ENCODE data around the gene ATP5F1B.
"Not testable (repeated sequence)": the region's sequence is repeated elsewhere in the genome, so short reads cannot be mapped to it uniquely, and the experiment has no call there.

Gene ATP5F1B

DNA sequence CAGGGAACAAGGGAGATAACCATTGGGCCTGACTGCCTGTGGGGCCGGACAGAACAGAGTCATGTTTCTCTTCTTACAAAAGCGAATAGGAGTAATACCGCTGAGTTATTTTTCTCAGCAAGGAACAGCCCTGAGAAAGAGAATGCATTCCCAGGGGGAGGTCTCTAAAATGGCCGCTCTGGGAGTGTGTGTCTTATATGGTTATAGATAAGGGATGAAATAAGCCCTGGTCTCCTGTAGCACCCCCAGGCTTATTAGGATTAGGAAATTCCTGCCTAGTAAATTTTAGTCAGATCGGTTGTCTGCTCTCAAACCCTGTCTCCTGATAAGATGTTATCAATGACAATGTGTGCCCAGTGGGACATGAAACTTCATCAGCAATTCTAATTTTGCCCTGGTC lies 8.0 kb upstream of the ATP5F1B start:
- not testable (repeated sequence) for DNase-seq (ENCODE audit: insufficient read length, low spot score); FAIRE-seq

DNA sequence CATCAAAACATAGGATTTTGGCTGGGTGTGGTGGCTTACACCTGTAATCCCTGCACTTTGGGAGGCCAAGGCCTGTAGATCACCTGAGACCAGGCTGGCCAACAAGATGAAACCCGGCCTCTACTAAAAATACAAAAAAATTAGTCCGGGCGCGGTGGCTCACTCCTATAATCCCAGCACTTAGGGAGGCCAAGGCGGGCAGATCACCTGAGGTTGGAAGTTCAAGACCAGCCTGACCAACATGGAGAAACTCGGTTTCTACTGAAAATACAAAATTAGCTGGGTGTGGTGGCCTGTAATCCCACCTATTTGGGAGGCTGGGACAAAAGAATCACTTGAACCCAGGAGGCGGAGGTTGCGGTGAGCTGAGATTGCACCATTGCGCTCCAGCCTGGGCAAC lies 2.2 kb upstream of the ATP5F1B start:
- DNase-seq (ENCODE audit: insufficient read length, low spot score); FAIRE-seq: not testable (repeated sequence)

DNA sequence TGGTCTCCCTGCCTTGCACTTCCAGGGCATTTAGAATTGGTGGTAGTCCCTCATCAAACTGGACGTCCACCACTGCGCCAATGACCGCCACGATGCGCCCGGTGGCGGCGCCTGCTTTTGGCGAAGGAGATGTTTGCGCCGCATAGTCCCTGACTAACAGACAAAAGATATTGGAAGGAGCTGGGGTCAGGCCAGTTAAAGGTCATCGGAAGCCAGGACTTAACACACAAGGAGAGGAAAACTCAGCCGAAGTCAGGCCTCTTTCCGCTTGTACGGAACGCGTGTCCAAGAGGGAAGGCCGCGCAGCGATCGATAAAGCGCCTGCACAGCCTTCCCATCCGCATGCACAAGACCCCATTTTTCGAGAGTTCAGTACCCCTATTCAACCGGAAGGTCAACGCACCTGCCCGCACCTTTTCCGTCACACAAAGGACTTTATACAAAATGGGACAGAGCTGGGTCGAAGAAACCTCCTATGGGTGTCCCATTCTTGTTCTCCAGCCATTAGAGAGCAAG lies 525 bp downstream of the ATP5F1B start:
- DNase-seq (ENCODE audit: insufficient read length, low spot score), result no peak
- FAIRE-seq, result no peak

DNA sequence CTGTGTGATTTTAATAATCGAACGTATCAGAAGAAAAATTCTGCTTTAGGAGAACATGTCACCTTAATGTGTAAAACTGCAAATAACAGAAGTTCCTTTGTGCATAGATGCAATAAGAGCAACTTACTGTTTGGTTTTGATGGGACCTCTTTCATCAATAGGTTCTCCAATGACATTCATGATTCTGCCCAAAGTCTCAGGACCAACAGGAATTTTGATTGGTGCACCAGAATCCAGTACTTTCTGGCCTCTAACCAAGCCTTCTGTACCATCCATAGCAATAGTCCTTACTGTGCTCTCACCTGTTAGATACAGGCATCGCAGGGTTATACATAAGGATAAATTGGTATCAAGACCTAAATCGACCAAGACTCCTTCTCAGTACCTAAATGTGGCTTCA lies 1.1 kb downstream of the ATP5F1B start:
- FAIRE-seq (no peak), DNase-seq (ENCODE audit: insufficient read length, low spot score) (no peak)

DNA sequence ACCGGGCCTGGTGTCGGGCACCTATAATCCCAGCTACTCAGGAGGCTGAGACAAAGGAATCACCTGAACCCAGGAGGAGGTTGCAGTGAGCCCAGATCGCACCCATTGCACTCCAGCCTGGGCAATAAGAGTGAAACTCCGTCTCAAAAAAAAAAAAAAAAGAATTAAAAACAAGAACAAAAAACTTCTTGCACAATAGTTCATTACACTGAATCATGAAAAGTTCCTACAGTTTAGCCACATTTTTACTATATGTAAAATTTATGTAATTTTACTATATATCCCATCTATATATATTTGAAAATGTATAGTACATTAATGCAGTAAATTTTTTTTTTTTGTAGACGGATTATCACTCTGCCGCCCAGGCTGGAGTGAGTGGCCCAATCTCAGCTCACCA lies 4.6 kb downstream of the ATP5F1B start:
- DNase-seq (ENCODE audit: insufficient read length, low spot score) (no peak), FAIRE-seq (no peak)

DNA sequence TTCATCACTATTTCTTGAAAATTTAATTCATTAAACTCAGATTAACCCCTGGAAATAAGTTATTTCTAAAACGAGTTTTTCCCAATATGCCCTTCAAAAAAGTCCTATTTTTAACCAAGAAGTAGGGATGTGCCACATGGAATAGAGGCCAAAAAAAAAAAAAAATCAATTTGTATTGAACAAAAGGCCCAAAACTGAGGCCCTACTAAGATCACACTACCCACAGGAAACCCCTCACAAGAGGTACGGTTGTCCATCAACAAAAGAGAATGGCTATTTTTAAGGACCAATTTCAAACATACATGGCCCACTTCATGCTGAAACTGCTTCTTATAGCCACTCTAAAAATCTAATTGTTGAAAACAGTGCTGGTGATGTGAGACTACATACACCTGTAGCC lies 8.2 kb downstream of the ATP5F1B start:
- no peak for DNase-seq (ENCODE audit: insufficient read length, low spot score)
- no peak for FAIRE-seq

DNA sequence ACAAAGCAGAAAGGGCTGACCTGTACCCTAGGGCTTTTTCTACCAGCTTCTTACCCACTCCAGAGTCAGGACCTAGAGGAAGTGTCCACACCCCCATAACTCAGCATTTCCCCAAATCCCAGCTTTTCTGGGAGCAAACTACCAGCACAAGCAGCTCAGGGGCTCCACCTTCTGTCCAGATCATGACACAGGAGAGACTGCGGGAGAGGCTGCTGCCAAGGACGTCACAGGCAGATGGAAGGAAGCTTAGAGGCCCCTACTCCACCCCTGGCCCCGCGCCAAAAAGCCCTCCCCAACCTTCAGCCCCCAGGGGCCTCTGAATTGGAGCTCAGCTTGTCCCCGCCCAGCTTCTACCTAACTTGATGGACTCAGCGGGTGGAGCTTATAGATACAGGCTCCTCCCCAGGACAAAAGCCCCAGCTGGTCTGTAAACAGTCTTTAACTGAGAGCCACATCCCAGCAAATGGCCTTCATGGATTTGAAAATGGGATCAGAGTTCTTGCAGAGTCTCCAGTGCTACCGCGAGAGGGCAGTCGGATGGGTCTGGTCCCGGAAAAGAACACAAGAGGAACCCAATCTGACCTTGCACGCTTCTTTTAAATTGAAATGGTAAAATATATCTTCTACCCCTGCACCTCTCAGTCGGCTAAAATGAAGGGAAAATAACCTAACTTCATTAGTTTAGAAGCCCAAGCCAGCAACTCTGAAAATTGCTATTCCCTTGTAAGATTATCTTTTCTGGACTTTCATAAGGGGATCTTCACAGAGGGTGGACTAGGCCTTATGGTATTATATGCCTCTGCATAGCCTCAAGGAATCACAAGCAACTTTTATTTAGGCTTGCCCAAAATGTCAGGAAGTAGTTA lies 8.9 kb downstream of the ATP5F1B start:
- FAIRE-seq (peak; percentile 13), DNase-seq (ENCODE audit: insufficient read length, low spot score) (peak; percentile 97)

DNA sequence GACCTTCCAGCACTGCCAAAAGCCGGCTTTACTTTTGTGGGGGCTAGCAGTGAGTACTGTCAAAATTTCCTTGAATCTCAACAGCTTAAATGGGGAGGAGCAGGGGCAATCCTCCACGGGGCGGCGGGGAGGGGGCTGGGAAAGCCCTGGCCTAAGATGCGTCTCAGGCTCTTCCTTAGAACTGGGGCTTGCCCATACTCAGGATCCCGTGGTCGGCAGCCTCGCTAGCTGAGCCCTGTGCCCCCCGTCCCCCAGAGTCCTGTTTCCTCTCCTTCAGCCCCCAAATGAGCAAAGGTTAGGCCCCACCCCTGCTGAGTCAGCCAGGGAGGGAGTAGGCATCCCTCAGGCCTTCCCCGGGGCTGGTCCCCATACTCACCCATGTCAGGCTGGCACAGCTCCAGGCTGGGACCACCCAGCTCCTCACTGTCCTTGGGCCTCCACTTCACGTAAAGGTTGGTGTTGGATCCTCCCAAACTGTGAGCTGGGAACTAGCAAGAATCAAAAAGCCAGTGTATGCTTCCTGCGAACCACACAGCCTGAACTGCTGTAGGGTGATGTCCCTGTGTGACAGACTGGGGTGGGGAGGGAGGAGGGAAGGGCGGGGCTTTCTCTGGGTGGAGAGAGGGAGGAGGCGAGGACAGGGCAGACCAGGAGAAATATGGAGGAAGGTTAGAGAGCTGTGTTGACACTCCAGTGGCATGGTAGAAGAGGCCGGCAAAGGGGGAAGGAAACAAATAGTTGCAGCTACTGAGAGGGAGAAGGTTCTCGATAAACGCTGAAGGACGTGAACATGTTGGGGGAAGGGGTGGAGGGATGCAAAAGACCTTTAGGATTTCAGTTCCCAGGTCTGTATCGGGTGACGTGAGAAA lies 9.7 kb downstream of the ATP5F1B start:
- DNase-seq (ENCODE audit: insufficient read length, low spot score) (peak; percentile 90), FAIRE-seq (no peak)

DNA sequence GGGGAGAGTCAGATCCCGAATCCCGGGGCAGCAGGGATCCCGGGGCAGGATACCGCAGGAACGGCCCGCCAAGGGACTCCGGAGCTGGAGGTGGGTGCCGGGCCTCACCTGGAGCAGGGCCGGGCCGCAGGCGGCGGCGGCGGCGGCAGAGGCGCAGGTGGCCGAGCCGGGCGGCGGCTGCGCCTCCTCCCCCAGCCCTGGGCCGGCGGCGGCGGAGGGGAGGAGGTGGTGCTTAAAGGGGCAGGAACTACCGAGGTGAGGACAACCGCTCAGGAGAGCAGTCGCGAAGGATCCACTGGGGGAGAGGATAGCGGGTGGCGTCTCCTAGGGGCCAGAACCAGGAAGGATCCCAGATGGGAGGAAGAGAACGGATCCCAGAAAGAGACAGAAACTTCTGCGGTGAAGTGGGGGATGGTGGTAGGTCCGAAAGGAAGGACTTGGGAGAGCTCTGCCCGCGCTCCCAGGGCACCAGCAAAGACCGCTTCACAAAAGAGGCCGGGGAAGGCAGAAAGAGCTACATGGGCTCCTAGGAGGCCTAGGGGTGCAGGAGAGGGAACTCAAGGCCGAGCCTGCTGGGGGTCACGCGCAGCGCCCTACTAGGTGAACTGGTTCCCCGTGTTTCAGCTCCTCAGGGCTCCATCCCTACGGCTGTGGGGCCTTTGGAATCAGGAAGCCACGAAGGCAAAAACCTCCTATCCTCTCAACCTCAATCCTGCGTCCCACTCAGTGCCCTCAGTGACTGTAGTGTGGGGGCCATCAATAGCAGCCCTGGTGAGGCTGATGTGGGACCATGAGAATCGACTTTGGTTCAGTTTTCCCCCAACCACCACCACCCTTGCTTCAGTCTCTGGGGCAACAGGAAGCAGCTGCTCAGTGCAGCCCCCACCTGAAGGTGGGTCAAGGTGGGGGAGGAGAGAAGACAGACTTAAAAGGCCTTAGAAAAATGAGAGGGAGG lies 10.7 kb downstream of the ATP5F1B start:
- FAIRE-seq, result no peak
- peak; percentile 84 for DNase-seq (ENCODE audit: insufficient read length, low spot score)

DNA sequence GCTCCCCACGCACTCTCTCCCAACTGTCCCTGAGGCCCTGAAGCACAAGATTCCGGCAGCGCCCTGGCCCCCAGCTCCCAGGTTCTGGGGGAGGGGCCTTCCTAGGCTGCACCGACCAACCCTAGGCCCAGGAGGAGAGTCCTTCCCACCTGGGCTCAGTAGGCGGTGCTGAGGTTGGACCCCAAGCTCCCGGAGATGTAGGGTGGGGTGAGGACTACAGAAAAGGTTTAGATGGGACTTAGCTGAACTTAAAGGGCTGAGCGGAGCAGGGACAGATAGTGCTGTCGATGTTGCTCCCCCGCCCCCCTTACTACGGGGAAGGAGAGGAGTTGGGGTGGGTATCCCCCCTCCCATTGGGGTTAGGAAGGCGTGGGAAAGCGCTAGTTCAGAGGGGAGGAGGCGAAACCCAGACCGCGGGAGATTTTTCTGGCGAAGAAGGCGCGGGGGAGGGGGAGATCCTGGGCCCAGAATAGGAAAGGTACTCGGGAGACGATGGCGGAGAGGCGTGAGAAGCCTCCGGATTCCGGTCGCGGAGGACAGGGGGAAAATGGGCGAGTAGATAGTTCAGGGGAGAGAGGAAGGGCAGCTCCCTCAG lies 11.4 kb downstream of the ATP5F1B start:
- FAIRE-seq (no peak), DNase-seq (ENCODE audit: insufficient read length, low spot score) (no peak)

DNA sequence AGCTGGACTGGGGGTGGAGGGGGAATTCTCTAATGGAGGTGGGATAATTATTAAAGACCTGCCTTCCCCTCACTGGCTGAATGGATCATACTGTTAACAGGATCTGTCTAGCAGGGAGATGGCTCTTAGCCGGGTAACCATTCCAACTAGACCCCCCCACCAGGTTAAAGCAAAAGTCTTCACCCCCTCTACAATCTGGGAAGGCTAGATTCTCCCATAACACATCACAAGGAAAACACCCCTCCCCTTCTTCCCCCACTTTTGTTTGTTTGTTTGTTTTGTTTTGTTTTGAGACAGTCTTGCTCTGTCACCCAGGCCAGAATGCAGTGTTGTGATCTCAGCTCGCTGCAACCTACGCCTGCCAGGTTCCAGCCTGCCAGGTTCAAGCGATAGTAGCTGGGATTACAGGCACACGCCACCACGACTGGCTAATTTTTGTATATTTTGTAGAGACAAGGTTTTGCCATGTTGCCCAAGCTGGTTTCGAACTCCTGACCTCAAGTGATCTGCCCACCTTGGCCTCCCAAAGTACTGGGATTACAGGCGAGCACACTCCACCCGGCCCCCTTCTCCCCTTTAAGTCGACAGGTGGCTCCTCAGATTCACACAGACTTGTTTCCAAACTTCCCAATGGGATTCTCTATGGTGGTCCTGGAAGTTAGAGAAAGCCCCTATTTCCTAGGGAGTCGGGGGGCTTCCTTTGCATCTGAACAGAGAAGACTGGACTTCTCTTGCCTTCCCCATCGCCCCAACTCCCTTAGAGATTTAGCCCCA lies 12.1 kb downstream of the ATP5F1B start:
- FAIRE-seq (no peak), DNase-seq (ENCODE audit: insufficient read length, low spot score) (no peak)

DNA sequence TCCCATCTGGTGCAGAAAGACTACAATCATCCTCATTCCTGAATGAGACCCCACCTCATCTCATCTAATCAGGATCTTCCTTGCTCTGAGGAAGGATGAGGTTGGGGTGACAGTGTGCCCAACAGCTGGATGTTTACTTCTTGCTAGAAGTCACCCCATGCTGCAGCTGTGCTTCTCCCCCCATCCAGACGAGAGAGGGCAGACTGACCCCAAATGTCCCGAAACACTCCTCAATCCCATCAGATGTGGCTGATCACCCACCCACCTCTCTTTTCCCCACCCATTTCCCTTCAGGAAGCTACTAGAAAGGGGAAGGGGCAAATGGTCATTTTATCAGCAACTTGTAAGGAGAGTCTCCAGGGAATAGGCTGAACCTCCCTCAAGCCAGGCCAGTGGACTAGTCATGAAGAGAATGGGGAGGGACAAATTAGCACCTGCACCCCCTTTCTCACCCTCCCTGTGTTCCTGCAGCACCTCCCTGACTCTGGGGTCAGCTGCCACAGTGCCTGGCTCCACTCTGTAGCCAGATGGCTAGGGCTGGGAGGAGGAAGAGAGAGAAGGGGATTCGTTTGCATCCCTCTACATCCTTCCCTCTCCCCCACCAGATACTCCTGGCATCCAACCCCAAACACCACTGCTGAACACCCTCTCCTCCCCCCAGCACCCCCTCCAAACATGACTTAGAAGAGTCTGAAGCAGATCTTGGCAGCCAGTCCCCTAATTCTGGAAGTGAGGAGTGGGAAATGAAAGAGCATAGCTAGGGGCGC lies 12.9 kb downstream of the ATP5F1B start:
- FAIRE-seq, result no peak
- DNase-seq (ENCODE audit: insufficient read length, low spot score), result no peak

DNA sequence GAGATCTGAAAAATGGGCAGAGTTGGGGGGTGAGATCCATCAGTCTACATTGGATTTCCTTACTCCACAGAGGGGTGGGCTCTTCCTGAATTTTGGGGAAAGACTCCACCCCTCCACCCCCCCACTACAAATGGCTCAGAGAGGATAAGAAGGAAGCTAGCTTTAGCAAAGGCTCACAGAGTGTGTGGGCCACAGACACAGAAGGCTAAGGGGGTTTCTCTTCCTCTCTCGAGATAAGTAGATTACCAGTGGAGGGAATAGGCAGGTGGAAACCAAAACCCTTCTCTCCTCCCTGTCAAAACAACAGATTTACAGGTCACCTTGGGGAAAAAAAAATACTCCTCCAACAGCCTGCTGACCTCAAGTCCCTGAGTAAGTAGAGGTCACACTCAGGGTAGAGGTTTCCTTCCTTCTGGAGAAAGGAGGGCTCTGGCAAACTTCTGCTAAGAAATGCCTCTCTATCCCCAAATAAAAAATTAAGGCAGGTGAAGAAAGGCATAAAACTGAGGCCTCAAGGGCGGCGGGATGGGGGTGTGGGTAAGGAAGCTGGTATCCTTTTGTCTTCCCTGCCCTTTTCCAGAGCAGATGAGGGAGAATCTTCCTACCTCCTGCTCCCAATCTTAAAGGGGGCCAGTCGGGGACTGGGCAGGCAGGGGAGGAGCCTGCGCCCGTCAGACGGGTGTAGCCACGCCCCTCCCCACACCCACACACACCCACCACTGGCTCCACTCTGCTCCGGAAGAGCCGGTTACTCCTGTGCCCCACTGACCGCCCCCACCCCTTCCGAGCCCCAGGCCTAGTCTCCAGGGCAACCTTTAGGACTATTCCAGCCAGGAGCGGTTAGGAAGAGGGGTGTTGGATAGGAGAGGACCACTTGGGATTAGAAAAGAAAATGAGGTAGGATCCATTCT lies 13.7 kb downstream of the ATP5F1B start:
- DNase-seq (ENCODE audit: insufficient read length, low spot score) (peak; percentile 72), FAIRE-seq (no peak)

DNA sequence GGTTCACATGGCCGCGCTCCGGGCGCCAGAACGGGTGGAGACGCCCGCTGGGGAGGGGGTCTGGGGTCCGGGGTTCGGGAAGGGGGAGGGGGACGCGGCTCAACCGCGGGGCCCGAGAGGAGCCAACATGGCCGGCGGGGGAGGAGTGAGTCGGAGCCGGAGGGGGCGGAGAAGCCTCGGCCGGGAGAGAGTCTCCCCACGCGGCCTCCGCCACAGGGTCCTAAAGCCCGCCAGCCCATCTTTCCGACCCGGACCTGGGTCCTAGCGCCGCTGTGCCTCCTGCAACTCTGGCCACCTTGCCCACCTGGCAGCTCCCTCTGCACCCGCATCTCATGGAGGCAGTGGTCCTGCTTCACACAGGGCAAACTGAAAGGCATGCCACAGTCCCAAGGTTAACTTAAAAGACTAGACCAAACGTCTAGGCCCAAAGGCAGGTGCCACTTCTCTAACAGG lies 15.6 kb downstream of the ATP5F1B start, which contains the start of gene BAZ2A:
Gene BAZ2A (minus strand): TSS at position 147 of the 453 bp plus-strand sequence. CDS start 12,796 bp downstream, outside the sequence.
- DNase-seq (ENCODE audit: insufficient read length, low spot score) (peak; percentile 85), FAIRE-seq (no peak)

DNA sequence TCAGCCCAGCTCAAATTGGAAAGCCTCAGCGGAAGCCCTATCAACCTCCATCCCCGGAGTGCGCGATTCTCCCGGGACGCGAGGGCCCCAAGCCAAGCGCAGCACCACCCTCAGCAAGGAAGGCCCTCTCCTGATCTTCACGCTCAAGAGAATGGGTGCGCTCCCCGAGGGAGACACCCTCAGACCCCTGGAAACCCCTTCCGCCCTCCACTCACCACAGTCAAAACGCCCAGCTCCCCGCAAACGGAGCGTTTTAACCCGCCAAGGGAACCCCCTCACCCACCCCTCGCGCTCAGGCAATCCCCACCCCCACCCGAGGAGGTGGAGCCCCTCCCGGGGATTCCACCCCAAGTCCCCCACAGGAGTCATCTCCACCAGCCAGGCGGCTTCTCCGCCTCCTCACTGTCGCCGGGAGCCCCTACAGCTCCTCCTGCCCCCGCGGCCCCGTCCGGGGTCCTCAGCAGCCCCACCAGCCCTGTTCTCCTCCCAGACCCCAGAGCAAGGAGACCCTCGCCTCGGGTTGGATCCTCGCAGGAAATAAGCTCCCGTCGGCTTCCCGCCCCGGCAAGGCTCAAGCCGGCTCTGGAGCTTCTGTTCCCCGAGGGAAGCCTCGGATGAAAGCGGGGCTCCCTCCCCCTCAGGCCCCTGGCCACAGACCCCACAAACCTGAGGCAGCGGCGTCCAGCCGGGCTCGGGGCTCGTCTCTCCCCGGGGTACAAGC lies 16.2 kb downstream of the ATP5F1B start:
- DNase-seq (ENCODE audit: insufficient read length, low spot score) (no peak), FAIRE-seq (no peak)

DNA sequence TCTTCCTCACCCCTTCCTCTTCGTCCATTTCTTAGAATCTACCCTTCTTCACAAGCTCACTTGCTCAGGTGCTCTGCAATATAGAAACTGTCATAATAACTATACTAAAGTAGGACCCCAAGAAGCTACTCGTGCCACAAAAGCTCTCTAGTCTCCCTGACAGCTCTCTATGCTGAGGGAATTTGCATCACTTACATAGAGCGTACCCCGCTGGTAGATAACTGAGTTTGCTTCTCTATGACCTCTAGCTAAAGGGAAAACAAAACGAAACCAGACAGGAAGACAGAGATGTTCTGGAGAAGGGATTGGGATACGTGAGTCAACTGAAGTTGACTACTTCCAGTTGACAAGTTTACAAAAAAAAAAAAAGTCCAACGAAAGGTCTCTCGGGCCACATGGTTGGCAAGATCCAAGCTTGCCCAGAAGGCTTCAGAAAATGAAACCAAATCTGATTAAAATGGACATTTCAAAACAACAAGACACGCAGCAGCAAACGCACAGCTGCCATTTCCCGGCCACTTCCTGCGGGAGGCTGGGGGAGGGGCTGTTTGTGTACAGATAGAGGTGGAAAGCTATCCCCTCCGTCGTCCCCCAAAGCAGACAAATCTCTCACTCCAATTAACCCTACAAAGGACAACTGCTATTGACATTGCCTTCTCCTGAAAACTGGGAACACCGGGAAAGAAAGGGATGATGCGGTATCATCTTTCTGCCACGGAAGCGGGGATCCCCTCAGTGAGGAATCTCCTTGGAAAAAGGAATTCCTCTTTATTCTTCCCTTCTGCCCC lies 16.9 kb downstream of the ATP5F1B start:
- FAIRE-seq (no peak), DNase-seq (ENCODE audit: insufficient read length, low spot score) (no peak)
